Measurements from ENCODE around the gene ATP13A2.
"Not testable (repeated sequence)": the region's sequence is repeated elsewhere in the genome, so short reads cannot be mapped to it uniquely, and the experiment has no call there.

The ATP13A2 gene

GRCh38 chr1:16956775-16957174 lies 55.0 kb downstream of the ATP13A2 start:
- no peak for DNase-seq

GRCh38 chr1:16955186-16955585 lies 56.5 kb downstream of the ATP13A2 start:
- DNase-seq, result no peak

GRCh38 chr1:16954579-16954978 lies 57.1 kb downstream of the ATP13A2 start:
- DNase-seq, result no peak

DNA sequence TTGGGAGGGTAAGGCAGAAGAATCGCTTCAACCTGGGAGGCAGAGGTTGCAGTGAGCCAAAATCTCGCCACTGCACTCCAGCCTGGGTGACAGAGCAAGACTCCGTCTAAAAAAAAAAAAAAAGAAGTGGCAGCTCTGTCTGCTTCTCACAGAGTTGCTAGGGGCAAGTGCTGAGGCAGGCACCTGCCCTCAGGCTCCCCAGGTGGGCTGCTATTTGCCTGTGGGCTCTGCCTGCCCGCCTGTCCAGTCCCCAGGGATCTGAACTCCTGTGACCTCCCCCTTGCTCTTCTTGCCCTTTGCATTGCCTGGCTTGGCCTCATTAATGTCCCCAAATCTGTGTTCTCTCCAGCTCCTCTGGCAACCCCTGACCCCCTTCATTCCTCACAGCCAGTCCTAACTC lies 59.4 kb downstream of the ATP13A2 start:
- DNase-seq, result not testable (repeated sequence)

DNA sequence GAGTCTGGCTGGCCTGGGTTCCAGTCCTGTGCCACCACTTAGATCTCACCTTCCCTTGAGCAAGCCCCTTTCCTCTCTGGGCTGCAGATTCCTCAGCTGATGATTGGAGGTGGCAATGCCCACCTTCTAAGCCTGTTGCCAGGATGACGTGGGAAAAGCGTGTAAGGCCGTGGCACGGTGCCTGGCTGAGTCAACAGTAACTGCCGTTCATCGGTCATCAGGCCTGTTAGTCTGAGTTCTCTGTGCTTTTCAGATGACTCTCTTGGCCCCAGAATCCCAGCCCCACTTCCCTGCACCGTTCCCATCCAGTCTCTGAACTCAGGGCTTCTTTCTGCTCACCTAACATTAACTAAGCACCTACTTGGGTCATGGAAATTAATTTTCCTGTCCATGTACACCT lies 62.7 kb downstream of the ATP13A2 start:
- DNase-seq, result not testable (repeated sequence)

DNA sequence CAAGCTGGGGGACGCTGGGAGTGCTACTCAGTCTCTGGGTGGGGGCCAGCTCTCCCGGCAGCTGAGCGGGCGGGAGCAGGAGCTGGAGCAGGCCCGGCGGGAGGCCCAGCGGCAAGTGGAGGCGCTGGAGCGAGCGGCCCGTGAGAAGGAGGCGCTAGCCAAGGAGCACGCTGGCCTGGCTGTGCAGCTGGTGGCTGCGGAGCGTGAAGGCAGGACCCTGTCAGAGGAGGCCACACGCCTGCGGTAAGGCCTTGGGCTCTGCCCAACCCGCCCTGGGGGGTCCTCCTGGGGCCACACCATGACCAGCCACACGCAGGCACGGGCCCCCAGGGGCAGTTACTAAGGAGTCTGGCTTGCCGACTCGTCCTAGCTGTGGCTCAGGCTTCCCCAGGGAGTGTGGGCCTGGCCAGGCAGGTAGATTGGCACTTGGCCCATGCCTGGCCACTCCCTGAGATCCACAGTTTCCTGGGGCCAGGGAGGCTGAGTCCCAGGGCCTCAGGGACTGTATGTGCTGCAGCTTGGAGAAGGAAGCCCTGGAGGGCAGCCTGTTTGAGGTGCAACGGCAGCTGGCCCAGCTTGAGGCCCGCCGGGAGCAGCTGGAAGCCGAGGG lies 63.3 kb downstream of the ATP13A2 start:
- DNase-seq, result not testable (repeated sequence)

DNA sequence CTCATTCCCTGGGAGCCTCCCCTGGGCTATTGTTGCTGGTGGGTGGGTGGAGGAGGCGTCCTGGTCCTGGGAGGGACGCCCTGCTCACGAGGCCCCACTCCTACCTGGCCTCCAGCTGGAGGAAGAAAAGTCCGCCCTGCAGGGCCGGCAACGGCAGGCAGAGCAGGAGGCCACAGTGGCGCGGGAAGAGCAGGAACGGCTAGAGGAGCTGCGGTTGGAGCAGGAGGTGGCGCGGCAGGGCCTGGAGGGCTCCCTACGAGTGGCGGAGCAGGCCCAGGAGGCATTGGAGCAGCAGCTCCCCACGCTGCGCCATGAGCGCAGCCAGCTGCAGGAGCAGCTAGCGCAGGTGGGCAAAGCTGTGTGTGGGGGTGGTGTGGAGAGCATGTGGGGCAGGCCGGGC lies 65.1 kb downstream of the ATP13A2 start:
- DNase-seq, result no peak

- DNase-seq, result not testable (repeated sequence)
Measured at GRCh38 chr1:16946185-16946584, 65.5 kb downstream of the ATP13A2 start.

DNA sequence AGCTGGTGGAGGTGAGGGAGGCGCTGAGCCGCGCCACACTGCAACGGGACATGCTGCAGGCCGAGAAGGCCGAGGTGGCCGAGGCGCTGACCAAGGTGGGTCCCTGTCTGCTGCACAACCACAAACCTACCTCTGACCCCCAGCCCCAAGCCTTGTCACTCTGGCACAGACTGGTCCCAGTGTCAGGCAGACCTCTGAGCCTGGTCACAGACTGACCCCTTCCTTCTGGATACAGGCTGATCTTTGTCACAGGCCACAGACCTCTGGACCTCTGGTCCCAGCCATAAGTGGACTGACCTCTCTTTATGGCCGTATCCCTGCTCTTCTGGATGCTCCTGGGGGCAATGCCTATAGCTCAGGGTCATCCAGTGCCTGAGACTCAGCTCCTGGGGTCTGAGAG lies 66.2 kb downstream of the ATP13A2 start:
- DNase-seq, result not testable (repeated sequence)

- no peak for DNase-seq
Measured at GRCh38 chr1:16944038-16944437, 67.7 kb downstream of the ATP13A2 start.

- not testable (repeated sequence) for DNase-seq
Measured at GRCh38 chr1:16939386-16940180, 72.1 kb downstream of the ATP13A2 start.

DNA sequence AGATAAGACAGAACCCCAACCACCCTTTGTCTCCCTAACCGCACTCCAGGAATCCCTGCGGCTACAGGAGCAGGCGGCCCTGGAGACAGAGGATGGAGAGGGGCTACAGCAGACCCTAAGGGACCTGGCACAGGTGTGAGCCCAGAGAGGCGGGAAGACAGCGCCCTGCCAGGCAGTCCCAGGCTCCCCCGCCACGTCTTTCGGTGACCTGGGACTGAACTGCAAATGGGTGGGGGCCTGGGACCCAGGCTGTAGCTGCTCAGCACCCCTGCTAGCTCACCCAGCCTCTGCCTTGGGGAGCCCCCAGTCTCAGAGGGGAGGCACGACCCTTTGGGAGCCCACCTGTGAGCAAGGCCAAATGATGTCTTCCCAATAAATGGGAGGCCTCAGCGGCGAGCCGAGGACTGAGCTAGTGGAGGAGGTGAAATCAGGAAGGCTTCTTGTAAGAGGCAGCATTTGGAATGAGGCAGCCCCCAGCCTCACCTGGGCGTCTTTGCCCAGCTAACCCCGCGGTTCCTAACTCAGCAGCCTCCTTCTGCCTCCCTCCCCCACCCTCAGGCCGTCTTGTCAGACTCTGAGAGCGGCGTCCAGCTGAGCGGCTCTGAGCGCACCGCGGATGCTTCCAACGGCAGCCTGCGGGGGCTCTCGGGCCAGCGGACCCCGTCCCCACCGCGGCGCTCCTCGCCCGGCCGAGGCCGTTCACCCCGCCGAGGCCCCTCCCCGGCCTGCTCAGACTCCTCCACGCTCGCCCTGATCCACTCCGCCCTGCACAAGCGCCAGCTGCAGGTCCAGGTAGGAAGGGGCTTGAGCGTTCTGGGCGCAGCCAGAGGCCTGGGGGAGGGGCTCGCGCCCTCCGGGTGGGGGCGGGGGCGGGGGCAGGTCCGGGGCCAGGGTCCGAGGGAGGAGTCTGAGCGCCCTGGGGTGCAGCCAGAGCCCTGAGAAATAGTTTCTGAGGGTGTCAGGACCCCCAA lies 73.1 kb downstream of the ATP13A2 start:
- DNase-seq, result no peak

DNA sequence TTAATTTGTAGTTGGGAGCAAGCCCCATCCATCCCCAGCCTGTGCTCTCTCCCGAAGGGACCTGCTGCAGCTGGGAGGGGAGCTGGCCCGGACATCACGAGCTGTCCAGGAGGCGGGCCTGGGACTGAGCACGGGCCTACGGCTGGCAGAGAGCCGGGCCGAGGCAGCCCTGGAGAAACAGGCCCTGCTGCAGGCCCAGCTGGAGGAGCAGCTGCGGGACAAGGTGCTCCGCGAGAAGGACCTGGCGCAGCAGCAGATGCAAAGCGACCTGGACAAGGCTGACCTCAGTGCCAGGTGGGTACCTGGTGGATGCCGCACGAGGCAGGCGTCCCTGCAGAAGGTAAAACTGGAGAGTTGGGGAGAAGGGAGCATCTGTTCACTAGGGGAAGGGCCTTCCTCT lies 75.1 kb downstream of the ATP13A2 start:
- not testable (repeated sequence) for DNase-seq
